T47D (cell line): Measurements from ENCODE around the gene UGT1A1.

Experiments
- DNase-seq, 2 experiments: peaks; one replicate each; pipeline versions ENCODE4 v3.0.0 to v3.0.0-alpha.2; 2011 to 2012; ENCODE audit warnings: low read depth in 1 of 2, low spot score in 1 of 2
- JUND ChIP-seq: IDR thresholded peaks from 2 replicates; pipeline ENCODE4 v1.6.1; 2012; ENCODE audit warnings: low read depth
- in situ Hi-C: cut with HindIII; loops from 2 replicates; pipeline ENCODE4 v1.10.0; 2016; ENCODE audit warnings: low sequenced_read_pairs, low pct_unique_long_range_greater_than_20kb

UGT1A1 gene

GRCh38 chr2:233768076-233768475, 8.0 kb downstream of the UGT1A1 start:
- TF ChIP-seq JUND: no peak
- no peak for DNase-seq
- in situ Hi-C loops: no loop called here

DNA sequence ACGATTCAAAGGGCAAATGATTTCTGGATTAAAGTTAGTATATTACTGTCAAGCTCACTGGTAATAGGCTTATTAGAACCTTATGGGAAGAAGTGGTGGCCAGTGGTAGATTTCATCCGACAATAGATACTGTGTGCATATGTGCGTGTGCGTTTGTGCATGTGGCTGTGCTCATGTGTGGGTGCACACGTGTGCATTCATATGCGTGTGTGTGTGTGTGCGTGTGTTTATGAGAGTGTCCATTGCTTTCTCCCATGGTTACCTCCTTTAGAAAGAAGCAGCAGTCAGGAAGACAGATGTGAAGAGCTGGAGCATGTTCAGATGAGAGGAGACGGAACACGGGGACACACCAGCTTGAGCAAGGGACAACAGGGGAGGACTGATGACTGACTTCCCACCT, 9.2 kb downstream of the UGT1A1 start:
- no peak for TF ChIP-seq JUND
- DNase-seq: no peak

DNA sequence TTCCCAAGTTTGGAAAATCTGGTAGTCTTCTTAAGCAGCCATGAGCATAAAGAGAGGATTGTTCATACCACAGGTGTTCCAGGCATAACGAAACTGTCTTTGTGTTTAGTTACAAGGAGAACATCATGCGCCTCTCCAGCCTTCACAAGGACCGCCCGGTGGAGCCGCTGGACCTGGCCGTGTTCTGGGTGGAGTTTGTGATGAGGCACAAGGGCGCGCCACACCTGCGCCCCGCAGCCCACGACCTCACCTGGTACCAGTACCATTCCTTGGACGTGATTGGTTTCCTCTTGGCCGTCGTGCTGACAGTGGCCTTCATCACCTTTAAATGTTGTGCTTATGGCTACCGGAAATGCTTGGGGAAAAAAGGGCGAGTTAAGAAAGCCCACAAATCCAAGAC, 12.1 kb downstream of the UGT1A1 start:
- no peak for TF ChIP-seq JUND
- DNase-seq: no peak
- in situ Hi-C loops: no loop called here

More for the DNA sequence above, 9.2 kb downstream of the UGT1A1 start:
- in situ Hi-C loops: no loop called here

- no peak for TF ChIP-seq JUND
- DNase-seq: no peak
- in situ Hi-C loops: no loop called here
Observed at GRCh38 chr2:233772583-233772982, 12.5 kb downstream of the UGT1A1 start.

DNA sequence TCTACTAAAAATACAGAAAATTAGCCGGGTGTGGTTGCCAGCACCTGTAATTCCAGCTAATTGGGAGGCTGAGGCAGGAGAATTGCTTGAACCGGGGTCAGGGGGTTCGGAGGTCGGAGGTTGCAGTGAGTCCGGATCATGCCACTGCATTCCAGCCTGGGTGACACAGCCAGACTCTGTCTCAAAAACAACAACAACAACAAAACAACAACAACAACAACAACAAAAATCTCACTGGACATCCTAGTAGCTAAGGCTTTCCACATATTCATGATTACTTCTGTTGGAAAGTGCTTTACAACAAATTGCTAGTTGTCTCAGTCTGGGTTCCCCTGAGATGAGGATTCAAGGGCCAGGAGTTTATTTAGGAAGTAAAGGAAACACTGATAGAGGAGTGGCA, 13.8 kb downstream of the UGT1A1 start:
- in situ Hi-C loops: no loop called here
- no peak for DNase-seq
- TF ChIP-seq JUND: no peak

DNA sequence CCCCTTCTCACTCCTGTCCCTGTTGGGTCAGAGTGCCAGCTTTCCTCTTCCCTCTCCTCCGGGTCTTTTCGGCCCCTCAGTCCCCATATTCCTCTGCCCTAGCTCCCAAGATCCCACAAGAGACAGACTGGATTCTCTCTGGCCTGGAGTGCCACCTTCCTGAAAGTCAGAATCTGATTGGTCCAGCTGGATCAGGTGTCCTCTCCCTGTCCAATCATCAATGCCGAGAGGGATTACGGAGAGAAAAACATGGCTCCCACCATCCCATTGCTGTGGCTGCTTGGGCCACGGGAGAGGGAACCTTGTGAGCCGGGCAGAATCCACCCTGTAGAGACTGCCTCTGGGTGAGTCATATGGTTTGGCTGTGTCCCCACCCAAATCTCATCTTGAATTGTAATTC, 15.3 kb downstream of the UGT1A1 start:
- in situ Hi-C loops: no loop called here
- TF ChIP-seq JUND: no peak
- no peak for DNase-seq

- DNase-seq: no peak
- in situ Hi-C loops: no loop called here
- no peak for TF ChIP-seq JUND
Observed at GRCh38 chr2:233778030-233778429, 18.0 kb downstream of the UGT1A1 start, which contains the start of gene MROH2A. TSS of gene MROH2A (plus strand) at chr2:233778330. CDS start at chr2:233779359, 1,029 bp downstream.

DNA sequence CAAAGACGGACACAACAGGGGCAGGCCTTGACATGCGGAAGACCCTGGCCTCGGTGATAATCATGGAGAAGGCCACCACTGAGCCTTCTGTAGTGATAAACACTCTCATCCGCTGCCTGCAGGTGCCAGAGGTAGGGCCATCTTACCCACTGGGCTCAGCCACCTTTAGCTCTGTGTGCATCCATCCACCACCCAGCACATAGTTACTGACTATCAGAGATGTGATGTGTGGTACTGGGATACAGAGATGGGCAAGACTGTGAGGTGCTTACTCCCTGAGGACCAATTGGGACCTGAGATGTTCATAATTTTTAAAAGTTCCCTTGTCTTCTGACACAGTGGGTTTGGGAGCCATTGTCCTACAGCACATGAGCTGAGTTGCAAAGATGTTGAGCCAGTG, 19.7 kb downstream of the UGT1A1 start:
- in situ Hi-C loops: no loop called here
- no peak for TF ChIP-seq JUND
- DNase-seq: no peak

DNA sequence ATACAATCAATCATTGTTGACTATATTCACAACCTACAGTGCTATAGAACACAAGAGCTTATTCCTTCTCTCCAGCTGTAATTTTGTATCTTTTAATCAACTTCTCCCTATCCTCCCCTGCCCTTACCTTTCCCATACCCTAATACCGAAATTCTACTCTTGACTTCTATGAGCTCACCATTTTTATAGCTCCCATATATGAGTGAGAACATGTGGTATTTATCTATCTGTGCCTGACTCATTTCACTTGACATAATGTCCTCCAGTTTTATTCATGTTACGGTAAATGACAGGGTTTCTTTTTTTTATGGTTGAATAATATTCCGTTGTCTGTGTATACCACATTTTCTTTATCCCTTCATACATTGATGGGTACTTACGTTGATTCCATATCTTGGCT, 20.7 kb downstream of the UGT1A1 start:
- in situ Hi-C loops: no loop called here
- TF ChIP-seq JUND: no peak

GRCh38 chr2:233789554-233789953, 29.5 kb downstream of the UGT1A1 start:
- in situ Hi-C loops: no loop called here
- no peak for DNase-seq
- TF ChIP-seq JUND: no peak

More for the DNA sequence above, 20.7 kb downstream of the UGT1A1 start:
- no peak for DNase-seq

- TF ChIP-seq JUND: no peak
Observed at GRCh38 chr2:233791151-233791882, 31.2 kb downstream of the UGT1A1 start.

DNA sequence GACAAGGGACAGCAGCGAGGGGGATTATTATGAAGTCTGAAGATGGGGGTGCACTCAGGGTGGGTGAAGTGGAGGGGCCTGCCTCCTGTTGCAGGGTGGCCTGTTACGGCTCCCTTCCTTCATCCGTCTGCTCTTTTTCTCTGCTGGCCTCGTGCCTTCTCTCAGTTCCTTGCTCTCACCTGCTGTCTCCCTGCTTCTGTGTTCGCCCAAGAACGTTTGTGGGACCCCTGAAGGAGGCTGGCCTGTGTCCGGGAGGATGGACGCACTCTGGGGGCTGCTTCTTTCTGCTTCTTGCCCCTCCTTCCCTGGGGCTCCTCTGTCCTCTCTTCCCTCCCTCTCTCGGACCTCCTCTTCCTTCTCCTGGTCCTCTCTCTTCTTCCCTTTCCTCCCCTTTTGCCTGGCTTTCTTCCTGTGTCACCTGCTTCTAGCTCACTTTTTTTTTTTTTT, 31.8 kb downstream of the UGT1A1 start:
- in situ Hi-C loops: no loop called here
- no peak for DNase-seq
- TF ChIP-seq JUND: no peak

More at GRCh38 chr2:233791151-233791882, 31.2 kb downstream of the UGT1A1 start:
- no peak for DNase-seq
- in situ Hi-C loops: no loop called here

DNA sequence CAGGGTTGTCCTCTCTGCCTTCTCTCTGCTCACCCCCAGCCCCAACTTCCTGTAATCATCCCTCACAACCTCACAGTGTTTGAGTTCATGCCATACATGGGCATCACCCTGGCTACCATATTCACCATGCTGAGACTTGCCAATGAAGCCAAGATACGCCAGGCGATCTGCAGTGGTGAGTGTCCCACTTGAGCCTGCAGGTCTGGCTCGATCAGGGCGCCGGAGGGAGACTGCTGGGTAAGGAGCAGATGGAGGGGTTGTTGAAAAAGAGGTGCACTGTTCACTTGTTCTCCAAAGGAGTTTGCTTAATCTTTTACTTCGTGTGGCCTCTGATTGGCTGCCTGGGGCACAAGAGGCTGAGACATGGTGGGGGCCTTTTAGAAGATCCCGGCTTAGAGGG, 32.6 kb downstream of the UGT1A1 start:
- no peak for TF ChIP-seq JUND
- DNase-seq: no peak
- in situ Hi-C loops: no loop called here
